ENCODE results near the gene ALPG.
A peak's percentile ranks its signal among the peaks of the same experiment; 100 is the strongest.
"Not testable (repeated sequence)": the region's sequence is repeated elsewhere in the genome, so short reads cannot be mapped to it uniquely, and the experiment has no call there.

Gene ALPG

DNA sequence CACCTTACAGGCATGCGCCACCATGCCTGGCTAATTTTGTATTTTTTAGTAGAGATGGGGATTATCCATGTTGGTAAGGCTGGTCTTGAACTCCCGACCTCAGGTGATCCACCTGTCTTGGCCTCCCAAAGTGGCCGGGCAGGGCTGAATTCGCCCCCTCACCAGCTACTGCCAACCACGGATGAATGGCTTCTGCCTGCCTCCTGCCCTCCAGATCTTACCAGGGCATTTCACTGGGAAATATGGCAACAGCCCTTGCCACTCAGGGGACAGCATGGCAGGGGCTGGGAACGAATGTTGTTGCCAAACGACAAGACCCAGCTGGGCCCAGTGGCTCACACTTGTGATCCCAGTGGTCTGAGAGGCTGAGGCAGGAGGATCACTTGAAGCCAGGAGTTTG is 29.9 kb upstream of the ALPG start:
- Histone ChIP-seq H2AK5ac (ENCODE audit: low read depth, low read length) (peak overlapping the region; percentile 14), H3K36me3 (replicated peaks in 1 of 2; ENCODE audit: control insufficient read depth in 2 of 2, insufficient read depth in 2 of 2, low read length in 2 of 2) (no peaks in the 10 kb centered on the region), H3K79me1 (ENCODE audit: low read depth, low read length) (no peaks in the 10 kb centered on the region), H3K14ac (ENCODE audit: low read length) (no peak overlapping the region), H3K4me2 (ENCODE audit: insufficient read depth, low read length, poor library complexity, severe bottlenecking) (no peak overlapping the region), H2BK120ac (ENCODE audit: low read depth, low read length) (no peak overlapping the region), H3K9ac (ENCODE audit: low read depth, low read length, poor library complexity) (no peak overlapping the region), H3K4me1 (ENCODE audit: control insufficient read depth in 2 of 2, insufficient read depth in 1 of 2, low read depth in 1 of 2, low read length in 2 of 2) (no peaks in the 10 kb centered on the region), H3K18ac (ENCODE audit: low read length) (no peak overlapping the region), H2AFZ (ENCODE audit: low read length) (no peak overlapping the region), H2BK12ac (ENCODE audit: low read length) (peak overlapping the region; percentile 6), H3K27ac (replicated peaks; ENCODE audit: low read length) (no peak overlapping the region), H3K23ac (ENCODE audit: low read depth, low read length, poor library complexity) (no peak overlapping the region), H3K27me3 (ENCODE audit: control insufficient read depth in 3 of 3, insufficient read depth in 3 of 3, low read depth in 1 of 3, low read length in 3 of 3) (peaks cover 0 to 15% (median 1%) of the 10 kb centered on the region in 3 experiments), H3K9me3 (replicated peaks in 1 of 2; ENCODE audit: control insufficient read depth in 2 of 2, insufficient read depth in 1 of 2, low read depth in 1 of 2, low read length in 2 of 2) (no peaks in the 10 kb centered on the region), H3K4ac (ENCODE audit: low read length) (no peak overlapping the region), H4K91ac (ENCODE audit: low read depth, low read length, poor library complexity) (peak overlapping the region; percentile 92), H4K8ac (ENCODE audit: low read depth, low read length) (no peak overlapping the region), H2BK5ac (ENCODE audit: low read length) (no peak overlapping the region), H2BK15ac (ENCODE audit: low read length) (no peak overlapping the region), H3K4me3 (ENCODE audit: low read length in 2 of 2) (peak overlapping the region in 1 of 2 donors; percentile 21)
- no peak for DNase-seq (ENCODE audit: low spot score)
- WGBS, 2 donors (ENCODE audit: extremely low coverage in 2 of 2, insufficient read length in 2 of 2, insufficient replicate concordance in 1 of 2), result no CpG with 5 or more reads among the region's 7 CpGs

DNA sequence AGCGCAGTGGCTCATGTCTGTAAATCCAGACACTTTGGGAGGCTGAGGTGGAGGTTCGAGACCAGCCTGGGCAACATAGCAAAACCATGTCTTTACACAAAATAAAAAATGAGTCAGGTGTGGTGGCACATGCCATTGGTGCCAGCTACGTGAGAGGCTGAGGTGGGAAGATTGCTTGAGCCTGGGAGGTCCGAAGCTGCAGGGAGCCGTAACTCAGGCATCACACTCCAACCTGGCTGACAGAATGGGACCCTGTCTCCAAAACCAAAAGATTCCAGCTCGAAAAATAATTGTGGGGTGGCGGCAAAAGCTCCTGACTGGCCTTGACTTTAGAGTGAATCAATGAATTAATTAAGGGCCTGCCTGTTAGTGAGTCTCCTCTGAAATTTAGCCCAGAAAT is 29.3 kb upstream of the ALPG start:
- Histone ChIP-seq H3K4ac (ENCODE audit: low read length) (no peak overlapping the region), H4K8ac (ENCODE audit: low read depth, low read length) (no peak overlapping the region), H2BK5ac (ENCODE audit: low read length) (no peak overlapping the region), H3K36me3 (replicated peaks in 1 of 2; ENCODE audit: control insufficient read depth in 2 of 2, insufficient read depth in 2 of 2, low read length in 2 of 2) (no peaks in the 10 kb centered on the region), H3K4me3 (ENCODE audit: low read length in 2 of 2) (no peak overlapping the region), H3K18ac (ENCODE audit: low read length) (no peak overlapping the region), H3K4me2 (ENCODE audit: insufficient read depth, low read length, poor library complexity, severe bottlenecking) (no peak overlapping the region), H2AK5ac (ENCODE audit: low read depth, low read length) (no peak overlapping the region), H3K9me3 (replicated peaks in 1 of 2; ENCODE audit: control insufficient read depth in 2 of 2, insufficient read depth in 1 of 2, low read depth in 1 of 2, low read length in 2 of 2) (no peaks in the 10 kb centered on the region), H2AFZ (ENCODE audit: low read length) (no peak overlapping the region), H2BK120ac (ENCODE audit: low read depth, low read length) (no peak overlapping the region), H3K9ac (ENCODE audit: low read depth, low read length, poor library complexity) (no peak overlapping the region), H3K27me3 (ENCODE audit: control insufficient read depth in 3 of 3, insufficient read depth in 3 of 3, low read depth in 1 of 3, low read length in 3 of 3) (peaks cover 0 to 15% (median 6%) of the 10 kb centered on the region in 3 experiments), H2BK12ac (ENCODE audit: low read length) (peak overlapping the region; percentile 10), H4K91ac (ENCODE audit: low read depth, low read length, poor library complexity) (no peak overlapping the region), H3K27ac (replicated peaks; ENCODE audit: low read length) (no peak overlapping the region), H3K79me1 (ENCODE audit: low read depth, low read length) (no peaks in the 10 kb centered on the region), H3K14ac (ENCODE audit: low read length) (no peak overlapping the region), H3K4me1 (ENCODE audit: control insufficient read depth in 2 of 2, insufficient read depth in 1 of 2, low read depth in 1 of 2, low read length in 2 of 2) (no peaks in the 10 kb centered on the region), H3K23ac (ENCODE audit: low read depth, low read length, poor library complexity) (no peak overlapping the region), H2BK15ac (ENCODE audit: low read length) (no peak overlapping the region)
- WGBS, 2 donors (ENCODE audit: extremely low coverage in 2 of 2, insufficient read length in 2 of 2, insufficient replicate concordance in 1 of 2), result no CpG with 5 or more reads among the region's 7 CpGs
- DNase-seq (ENCODE audit: low spot score), result no peak

DNA sequence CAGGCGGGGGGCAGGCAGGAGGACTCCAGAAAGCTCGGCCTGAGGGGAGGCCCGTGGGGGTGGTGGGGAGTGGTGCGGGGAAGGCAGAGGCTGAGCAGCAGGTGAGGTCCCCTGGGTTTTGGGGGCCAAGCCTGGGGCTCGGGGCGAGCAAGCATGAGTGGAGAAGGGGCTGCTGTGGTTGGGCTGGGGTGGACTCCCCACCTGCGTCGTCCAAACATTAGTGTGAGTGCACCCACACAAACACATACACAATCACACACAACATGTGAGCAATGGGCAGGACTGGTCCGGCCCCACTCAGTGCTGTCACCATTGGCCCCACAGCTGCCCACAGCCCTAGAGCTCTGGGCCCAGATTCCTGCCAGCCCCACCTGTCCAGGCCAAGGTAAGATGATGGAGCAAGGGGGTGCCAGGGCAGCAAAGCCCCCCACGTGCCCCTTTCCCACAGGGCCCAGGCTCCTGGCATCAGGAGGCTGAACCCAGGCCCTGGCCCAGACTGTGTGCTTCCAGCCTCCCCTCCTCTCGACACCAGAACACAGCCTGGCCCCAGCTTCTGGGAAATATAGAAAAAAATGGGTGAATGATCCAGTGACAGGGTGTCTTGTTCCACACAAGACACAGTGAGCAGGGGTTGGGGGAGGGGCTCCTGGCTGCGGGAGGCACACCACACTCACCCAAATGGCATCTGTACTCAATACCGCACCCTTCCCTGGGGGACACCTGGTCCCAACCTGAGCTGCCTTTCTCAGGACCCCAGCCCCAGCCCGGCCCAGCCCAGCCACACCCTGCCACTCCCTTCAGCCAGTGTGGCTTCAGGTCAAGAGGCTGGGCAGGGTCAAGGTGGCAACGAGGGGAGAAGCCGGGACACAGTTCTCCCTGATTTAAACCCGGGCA is 28.6 kb upstream of the ALPG start:
- WGBS, 2 donors (ENCODE audit: extremely low coverage in 2 of 2, insufficient read length in 2 of 2, insufficient replicate concordance in 1 of 2), result no CpG with 5 or more reads among the region's 17 CpGs
- Histone ChIP-seq H3K4me3 (ENCODE audit: low read length in 2 of 2) (no peak overlapping the region), H3K4ac (ENCODE audit: low read length) (no peak overlapping the region), H3K4me2 (ENCODE audit: insufficient read depth, low read length, poor library complexity, severe bottlenecking) (no peak overlapping the region), H2BK120ac (ENCODE audit: low read depth, low read length) (peak overlapping the region; percentile 87), H2AK5ac (ENCODE audit: low read depth, low read length) (no peak overlapping the region), H3K18ac (ENCODE audit: low read length) (no peak overlapping the region), H3K9me3 (replicated peaks in 1 of 2; ENCODE audit: control insufficient read depth in 2 of 2, insufficient read depth in 1 of 2, low read depth in 1 of 2, low read length in 2 of 2) (no peaks in the 10 kb centered on the region), H3K79me1 (ENCODE audit: low read depth, low read length) (no peaks in the 10 kb centered on the region), H4K8ac (ENCODE audit: low read depth, low read length) (no peak overlapping the region), H2BK12ac (ENCODE audit: low read length) (no peak overlapping the region), H3K23ac (ENCODE audit: low read depth, low read length, poor library complexity) (peak overlapping the region; percentile 55), H3K36me3 (replicated peaks in 1 of 2; ENCODE audit: control insufficient read depth in 2 of 2, insufficient read depth in 2 of 2, low read length in 2 of 2) (no peaks in the 10 kb centered on the region), H4K91ac (ENCODE audit: low read depth, low read length, poor library complexity) (no peak overlapping the region), H3K14ac (ENCODE audit: low read length) (peak overlapping the region; percentile 8), H3K4me1 (ENCODE audit: control insufficient read depth in 2 of 2, insufficient read depth in 1 of 2, low read depth in 1 of 2, low read length in 2 of 2) (no peaks in the 10 kb centered on the region), H2BK5ac (ENCODE audit: low read length) (peak overlapping the region; percentile 53), H3K9ac (ENCODE audit: low read depth, low read length, poor library complexity) (no peak overlapping the region), H2BK15ac (ENCODE audit: low read length) (no peak overlapping the region), H3K27ac (replicated peaks; ENCODE audit: low read length) (no peak overlapping the region), H2AFZ (ENCODE audit: low read length) (no peak overlapping the region), H3K27me3 (ENCODE audit: control insufficient read depth in 3 of 3, insufficient read depth in 3 of 3, low read depth in 1 of 3, low read length in 3 of 3) (peaks cover 0 to 15% (median 6%) of the 10 kb centered on the region in 3 experiments)
- DNase-seq (ENCODE audit: low spot score), result no peak

DNA sequence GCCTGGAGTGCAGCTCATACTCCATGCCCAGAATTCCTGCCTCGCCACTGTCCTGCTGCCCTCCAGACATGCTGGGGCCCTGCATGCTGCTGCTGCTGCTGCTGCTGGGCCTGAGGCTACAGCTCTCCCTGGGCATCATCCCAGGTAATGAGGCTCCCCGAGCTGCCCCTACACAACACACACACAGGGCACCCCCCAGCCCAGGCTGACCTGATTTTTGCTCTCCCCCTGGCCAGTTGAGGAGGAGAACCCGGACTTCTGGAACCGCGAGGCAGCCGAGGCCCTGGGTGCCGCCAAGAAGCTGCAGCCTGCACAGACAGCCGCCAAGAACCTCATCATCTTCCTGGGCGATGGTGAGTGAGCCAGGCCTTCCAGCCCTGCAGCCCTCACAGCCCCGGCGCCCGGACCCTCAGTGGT is 27.9 kb upstream of the ALPG start, which contains the start of gene ALPP:
TSS of gene ALPP (plus strand) at position 17 of the 417 bp plus-strand sequence. CDS start at position 69, 52 bp downstream.
- H2AFZ ChIP-seq (ENCODE audit: low read length); H3K36me3 ChIP-seq (replicated peaks in 1 of 2; ENCODE audit: control insufficient read depth in 2 of 2, insufficient read depth in 2 of 2, low read length in 2 of 2); H3K9ac ChIP-seq (ENCODE audit: low read depth, low read length, poor library complexity); H3K4me2 ChIP-seq (ENCODE audit: insufficient read depth, low read length, poor library complexity, severe bottlenecking); H2AK5ac ChIP-seq (ENCODE audit: low read depth, low read length); H3K79me1 ChIP-seq (ENCODE audit: low read depth, low read length); H4K8ac ChIP-seq (ENCODE audit: low read depth, low read length); H2BK12ac ChIP-seq (ENCODE audit: low read length); H4K91ac ChIP-seq (ENCODE audit: low read depth, low read length, poor library complexity); H3K4me3 ChIP-seq (ENCODE audit: low read length in 2 of 2); DNase-seq (ENCODE audit: low spot score); H3K4ac ChIP-seq (ENCODE audit: low read length); H2BK15ac ChIP-seq (ENCODE audit: low read length); H3K27ac ChIP-seq (replicated peaks; ENCODE audit: low read length); H3K4me1 ChIP-seq (ENCODE audit: control insufficient read depth in 2 of 2, insufficient read depth in 1 of 2, low read depth in 1 of 2, low read length in 2 of 2); H3K9me3 ChIP-seq (replicated peaks in 1 of 2; ENCODE audit: control insufficient read depth in 2 of 2, insufficient read depth in 1 of 2, low read depth in 1 of 2, low read length in 2 of 2): not testable (repeated sequence)
- Histone ChIP-seq H2BK120ac (ENCODE audit: low read depth, low read length) (peak within 1 kb of the TSS; percentile 87), H3K14ac (ENCODE audit: low read length) (peak within 1 kb of the TSS; percentile 94), H3K27me3 (ENCODE audit: control insufficient read depth in 3 of 3, insufficient read depth in 3 of 3, low read depth in 1 of 3, low read length in 3 of 3) (peaks cover 0 to 16% (median 12%) of the 10 kb centered on the region in 3 experiments), H2BK5ac (ENCODE audit: low read length) (peak within 1 kb of the TSS; percentile 53), H3K18ac (ENCODE audit: low read length) (peak within 1 kb of the TSS; percentile 57), H3K23ac (ENCODE audit: low read depth, low read length, poor library complexity) (peak within 1 kb of the TSS; percentile 55)
- WGBS, 2 donors (ENCODE audit: extremely low coverage in 2 of 2, insufficient read length in 2 of 2, insufficient replicate concordance in 1 of 2), result no CpG with 5 or more reads among the region's 12 CpGs

All from neuronal stem cell (in vitro differentiated cells).